ENCODE results near the gene AMER3.

- no peak for TF ChIP-seq POLR2A (IDR thresholded peaks at IDR 0.05; ENCODE audit: low read length)
- TF ChIP-seq GATA1 (IDR thresholded peaks at IDR 0.05; ENCODE audit: low read depth, low read length): no peak
Measured at GRCh38 chr2:130814931-130815680, 59.8 kb downstream of the AMER3 start.
